Activated naive CD4-positive, alpha-beta T cell treated with Interleukin-2 at 50 U/mL for 16 hours (primary cell): ENCODE results near the gene INPP5J.
"Not testable (repeated sequence)": the region's sequence is repeated elsewhere in the genome, so short reads cannot be mapped to it uniquely, and the experiment has no call there.

Source experiments
- DNase-seq: peaks from one replicate; pipeline ENCODE4 v3.0.0-alpha.2; 2020

Gene INPP5J

GRCh38 chr22:31155422-31155821, 32.7 kb downstream of the INPP5J start:
- DNase-seq, result no peak

GRCh38 chr22:31160328-31160978, 37.7 kb downstream of the INPP5J start:
- DNase-seq, result no peak

GRCh38 chr22:31161386-31161785, 38.6 kb downstream of the INPP5J start:
- no peak for DNase-seq

- DNase-seq, result no peak
Measured at GRCh38 chr22:31162015-31162765, 39.4 kb downstream of the INPP5J start.

DNA sequence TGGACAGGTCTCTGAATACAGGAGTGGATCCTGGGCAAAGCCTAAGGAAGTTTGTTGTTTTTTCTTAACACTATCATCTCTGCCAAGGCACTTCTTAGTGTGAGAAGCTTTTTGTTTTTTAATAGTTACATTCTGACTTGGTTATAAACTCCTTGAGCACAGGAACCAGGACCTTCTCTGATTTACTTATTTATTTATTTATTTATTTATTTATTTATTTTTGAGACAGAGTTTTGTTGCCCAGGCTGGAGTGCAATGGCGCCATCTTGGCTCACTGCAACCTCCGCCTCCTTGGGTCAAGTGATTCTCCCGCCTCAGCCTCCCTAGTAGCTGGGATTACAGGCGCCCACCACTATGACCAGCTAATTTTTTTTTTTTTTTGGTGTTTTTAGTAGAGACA, 48.2 kb downstream of the INPP5J start:
- no peak for DNase-seq

DNA sequence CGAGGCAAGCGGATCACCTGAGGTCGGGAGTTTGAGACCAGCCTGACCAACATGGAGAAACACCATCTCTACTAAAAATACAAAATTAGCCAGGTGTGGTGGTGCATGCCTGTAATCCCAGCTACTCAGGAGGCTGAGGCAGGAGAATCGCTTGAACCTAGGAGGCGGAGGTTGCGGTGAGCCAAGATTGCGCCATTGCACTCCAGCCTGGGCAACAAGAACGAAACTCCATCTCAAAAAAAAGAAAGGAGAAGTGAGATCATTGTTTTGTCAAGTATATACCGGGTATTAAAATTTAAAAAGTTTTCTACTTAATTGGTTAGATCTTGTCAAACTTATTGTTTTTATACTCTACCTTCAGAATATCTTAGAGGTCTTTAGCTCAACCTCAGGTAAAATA, 49.0 kb downstream of the INPP5J start:
- not testable (repeated sequence) for DNase-seq

DNA sequence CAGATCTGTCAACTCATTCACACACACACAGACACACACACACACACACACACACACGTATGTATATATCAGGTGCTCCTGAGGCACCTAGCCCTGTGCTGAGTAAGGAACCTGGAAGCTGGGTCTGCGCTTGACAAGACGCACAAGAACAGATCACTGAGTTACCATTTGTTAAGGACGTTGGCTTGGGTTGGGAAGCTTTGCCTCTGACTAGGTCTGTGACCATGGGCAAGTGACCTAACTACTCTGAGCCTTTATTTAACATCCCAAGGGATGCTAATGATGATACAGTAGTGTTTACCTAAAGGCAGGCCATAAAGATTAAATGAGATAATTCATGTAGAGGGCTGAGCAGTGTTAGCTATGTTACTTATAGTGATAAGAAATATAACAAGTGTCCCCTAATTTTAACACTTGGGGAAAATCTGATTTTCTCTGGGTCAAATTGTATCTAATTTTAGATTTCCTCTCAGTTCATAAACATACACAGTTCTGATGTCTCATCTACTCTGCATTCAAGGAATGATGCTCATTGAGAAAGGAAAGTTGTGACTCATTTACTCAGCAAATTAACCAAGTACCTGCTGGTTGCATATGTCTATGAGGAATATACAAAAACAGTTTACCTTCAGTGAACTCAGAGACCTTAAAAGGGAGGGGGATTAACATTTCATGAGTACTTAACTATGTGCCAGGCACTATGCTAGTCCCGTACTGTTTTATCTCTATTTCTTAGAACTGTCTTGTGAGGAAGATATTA, 50.8 kb downstream of the INPP5J start:
- no peak for DNase-seq

DNA sequence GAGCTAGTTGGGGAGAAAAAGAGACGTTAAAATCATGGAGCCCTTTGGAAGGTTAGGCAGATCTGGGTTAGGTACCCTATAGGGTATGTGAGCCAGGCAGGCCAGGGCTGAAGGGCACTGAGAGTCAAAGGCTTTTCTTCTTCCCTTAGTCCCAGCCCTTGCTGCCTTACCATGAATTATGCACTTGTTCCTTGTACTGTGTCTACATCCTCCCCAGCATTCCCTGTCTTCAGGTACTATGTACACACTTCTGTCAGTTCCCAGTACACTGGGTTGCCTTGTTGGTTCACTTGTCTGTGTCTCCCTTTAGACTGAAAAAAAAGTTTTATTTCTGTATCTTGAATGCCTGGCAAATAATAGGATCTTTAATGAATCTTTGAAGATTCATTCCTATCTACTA, 54.2 kb downstream of the INPP5J start:
- no peak for DNase-seq

- DNase-seq, result no peak
Measured at GRCh38 chr22:31177420-31178162, 54.8 kb downstream of the INPP5J start.

GRCh38 chr22:31178859-31179258, 56.1 kb downstream of the INPP5J start:
- DNase-seq, result no peak

DNA sequence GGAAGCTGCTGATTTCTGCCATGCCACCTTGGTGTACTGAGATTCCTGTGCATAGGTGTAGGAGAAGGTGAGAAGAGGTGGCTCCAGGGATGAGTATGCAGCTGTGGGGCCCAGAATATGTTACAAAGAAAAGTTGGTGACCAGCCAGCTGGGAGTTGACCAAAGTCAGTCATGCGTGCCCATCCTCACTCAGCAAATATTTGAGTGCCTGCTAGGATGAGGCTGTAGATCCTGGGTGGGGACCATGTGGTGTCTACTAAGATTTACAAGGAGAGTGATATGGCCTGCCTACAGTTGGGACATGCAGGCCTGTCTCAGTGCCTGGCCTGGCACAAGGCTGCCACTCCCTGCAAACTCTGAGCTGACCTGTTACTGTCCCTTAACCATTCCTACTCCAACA, 56.6 kb downstream of the INPP5J start:
- no peak for DNase-seq

DNA sequence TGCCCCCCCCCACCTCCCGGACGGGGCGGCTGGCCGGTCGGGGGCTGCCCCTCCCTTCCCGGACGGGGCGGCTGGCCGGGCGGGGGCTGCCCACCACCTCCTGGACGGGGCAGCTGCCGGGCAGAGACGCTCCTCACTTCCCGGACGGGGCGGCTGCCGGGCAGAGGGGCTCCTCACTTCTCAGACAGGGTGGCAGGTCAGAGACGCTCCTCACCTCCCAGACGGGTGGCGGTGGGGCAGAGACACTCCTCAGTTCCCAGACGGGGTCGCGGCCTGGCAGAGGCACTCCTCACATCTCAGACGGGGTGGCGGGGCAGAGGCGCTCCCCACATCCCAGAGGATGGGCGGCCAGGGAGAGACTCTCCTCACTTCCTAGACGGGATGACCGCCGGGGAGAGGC, 61.2 kb downstream of the INPP5J start:
- no peak for DNase-seq
